Activated CD4-positive, alpha-beta T cell treated with anti-CD3 and anti-CD28 coated beads, Interleukin-2, amount 50 U/mL, for 16 hours (primary cell): ENCODE measurements around the gene TNFRSF12A.
"Not testable (repeated sequence)": the region's sequence is repeated elsewhere in the genome, so short reads cannot be mapped to it uniquely, and the experiment has no call there.

Experiments used
- DNase-seq: peaks from one replicate; pipeline ENCODE4 v3.0.0-alpha.2; 2020

TNFRSF12A gene

GRCh38 chr16:3051494-3051893, 31.3 kb downstream of the TNFRSF12A start:
- no peak for DNase-seq

DNA sequence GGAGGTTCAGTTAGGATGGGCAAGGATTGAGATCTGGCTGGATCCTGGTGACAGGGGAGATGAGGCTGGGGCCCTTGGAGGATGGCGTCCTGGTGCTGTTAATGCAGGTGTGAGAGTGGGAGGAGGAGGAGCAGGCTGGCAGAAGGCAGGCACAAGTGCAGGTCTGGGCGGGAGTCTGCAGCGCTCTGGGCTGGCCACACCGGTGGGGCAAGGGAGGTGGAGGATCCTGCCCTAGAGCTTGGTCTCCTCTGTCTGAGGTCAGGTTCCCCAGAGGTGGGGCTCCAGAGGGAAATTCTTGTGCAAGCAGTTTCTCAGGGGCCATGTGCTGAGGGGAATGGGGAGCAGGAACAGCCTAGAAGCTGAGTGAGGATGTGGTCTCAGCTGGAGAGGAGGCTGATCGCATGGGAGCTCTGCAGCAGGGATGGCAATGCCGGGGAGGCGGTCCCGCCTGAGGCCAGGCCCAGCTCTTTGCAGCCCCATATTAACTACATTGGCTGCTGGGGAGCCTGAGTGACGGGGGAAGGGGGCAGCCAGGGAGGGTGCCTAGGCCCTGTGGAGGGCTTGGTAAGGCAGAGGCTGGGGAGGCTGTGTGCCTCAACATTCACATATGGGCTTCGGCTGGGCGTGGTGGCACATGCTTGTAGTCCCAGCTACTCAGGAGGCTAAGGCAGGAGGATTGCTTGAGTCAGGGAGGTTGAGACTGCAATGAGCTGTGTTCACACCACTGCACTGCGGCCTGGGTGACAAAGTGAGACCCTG, 32.6 kb downstream of the TNFRSF12A start:
- not testable (repeated sequence) for DNase-seq

GRCh38 chr16:3053330-3053710, 33.2 kb downstream of the TNFRSF12A start:
- not testable (repeated sequence) for DNase-seq

- peak; percentile 83 for DNase-seq
These were observed 35.0 kb downstream of the TNFRSF12A start for GRCh38 chr16:3054965-3055733.

DNA sequence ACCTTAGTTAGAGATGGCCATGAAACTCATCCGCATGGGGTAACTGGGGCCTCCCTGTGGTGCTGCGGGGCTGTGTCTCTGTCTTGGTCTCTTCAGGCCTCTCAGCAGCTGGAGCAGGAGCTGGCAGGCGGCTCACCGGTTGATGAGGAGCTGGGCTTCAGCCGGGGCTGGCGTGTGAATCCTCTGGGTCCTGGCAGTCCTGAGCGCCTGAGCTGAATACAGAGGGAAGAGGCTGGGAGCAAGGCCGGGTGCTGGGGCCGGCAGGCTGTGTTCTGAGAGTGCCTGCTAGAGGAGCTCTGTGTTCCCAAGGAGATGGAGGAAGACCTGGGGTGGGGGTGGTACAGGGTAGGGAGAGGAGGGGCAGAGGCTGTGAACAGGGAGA, 35.6 kb downstream of the TNFRSF12A start:
- not testable (repeated sequence) for DNase-seq

DNA sequence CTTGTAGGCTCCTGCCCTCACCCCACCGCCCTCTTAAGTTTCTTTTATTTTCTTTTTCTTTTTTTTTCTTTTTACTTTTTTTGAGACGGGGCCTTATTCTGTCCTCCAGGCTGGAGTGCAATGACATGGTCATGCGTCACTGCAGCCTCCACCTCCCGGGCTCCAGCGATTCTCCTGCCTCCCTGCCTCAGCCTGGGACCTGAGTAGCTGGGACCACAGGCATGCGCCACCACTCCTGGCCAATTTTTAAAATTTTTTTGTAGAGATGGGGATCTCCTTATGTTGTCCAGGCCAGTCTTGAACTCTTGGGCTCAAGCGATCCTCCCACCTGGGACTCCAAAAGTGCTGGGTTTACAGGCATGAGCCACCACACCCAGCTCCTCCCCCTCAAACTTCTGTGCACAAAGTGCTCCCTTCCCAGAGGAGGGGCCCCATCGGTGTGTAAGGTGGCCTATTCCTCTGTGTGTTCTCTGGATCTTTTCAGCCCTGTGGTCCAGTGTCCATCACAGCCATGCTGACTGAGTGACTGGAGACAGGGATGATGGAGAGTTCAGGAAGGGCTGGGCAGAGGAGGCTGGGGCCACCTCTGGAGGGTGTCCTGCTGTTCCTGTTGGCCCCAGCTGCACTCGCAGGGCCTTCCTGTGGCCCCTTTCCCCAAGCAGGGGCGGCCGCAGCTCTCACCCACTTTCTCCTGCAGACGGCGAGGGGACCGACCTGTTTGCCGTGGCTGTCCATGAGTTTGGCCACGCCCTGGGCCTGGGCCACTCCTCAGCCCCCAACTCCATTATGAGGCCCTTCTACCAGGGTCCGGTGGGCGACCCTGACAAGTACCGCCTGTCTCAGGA, 36.4 kb downstream of the TNFRSF12A start:
- no peak for DNase-seq

DNA sequence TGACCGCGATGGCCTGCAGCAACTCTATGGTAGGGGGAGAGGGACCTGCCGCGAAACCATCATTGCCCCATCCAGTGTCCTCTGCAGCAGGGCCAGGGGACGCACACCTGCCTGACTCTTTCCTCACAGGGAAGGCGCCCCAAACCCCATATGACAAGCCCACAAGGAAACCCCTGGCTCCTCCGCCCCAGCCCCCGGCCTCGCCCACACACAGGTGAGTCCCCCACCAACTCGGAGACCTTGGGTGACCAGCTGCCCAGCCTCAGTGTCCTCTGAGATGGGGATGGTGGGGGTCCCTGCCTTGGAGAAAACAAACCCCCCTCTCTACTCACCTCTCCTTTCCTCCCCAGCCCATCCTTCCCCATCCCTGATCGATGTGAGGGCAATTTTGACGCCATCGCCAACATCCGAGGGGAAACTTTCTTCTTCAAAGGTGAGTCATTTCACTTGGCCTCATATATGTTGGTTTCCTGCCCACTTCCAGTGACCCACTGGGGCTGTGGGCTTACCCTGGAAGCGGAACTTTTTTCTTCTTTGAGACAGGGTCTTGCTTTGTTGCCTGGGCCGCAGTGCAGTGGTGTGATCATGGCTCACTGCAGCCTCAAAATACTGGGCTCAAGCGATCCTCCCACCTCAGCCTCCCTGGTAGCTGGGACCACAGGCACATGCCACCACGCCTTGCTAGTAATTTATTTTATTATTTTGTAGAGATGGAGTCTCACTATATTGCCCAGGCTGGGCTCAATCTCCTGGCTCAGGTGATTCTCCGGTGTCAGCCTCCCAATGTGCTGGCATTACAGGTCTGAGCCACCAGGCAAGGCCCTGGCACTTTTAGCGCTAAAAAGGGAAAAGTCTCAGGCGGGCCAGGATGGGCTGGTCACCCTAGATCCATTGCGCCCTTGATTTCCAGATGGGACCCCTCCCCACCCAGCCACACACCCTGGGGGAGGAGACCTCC, 37.3 kb downstream of the TNFRSF12A start:
- peak; percentile 67 for DNase-seq

- peak; percentile 72 for DNase-seq
These were observed 38.2 kb downstream of the TNFRSF12A start for GRCh38 chr16:3058139-3059030.

DNA sequence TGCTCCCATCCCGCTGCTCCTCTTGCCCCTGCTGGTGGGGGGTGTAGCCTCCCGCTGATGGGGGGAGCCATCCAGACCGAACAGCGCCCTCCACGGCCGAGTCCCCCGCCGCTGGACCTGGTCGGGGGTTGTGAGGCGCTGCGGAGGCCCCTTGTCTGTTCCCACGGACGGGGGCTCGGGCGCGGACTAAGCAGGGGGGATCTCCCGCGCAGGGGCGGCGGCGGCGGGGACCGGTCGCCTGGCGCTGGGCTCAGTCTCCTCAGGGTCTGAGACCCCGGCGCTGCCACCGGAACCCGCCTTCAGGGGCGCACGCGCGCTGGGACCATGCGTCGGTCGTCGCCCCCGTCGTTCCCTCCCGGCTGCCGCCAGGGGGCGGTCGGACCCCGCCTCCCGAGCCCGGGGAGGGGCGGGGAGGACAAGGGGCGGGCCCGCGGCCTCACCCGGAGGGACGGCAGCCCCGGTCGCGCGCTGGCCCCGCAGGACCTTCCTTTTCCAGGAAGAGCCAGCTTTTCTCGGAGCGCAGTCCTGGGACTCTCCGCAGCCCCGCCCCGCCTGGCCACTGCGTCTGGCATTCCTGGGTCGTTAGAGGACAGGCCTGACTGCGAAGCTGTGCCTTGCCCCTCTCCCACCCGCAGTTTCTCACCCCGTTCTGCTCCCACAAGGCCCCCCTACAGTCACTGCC, 39.0 kb downstream of the TNFRSF12A start:
- DNase-seq, result peak; percentile 91

- no peak for DNase-seq
These were observed 39.6 kb downstream of the TNFRSF12A start for GRCh38 chr16:3059723-3060242.

- DNase-seq, result no peak
These were observed 40.4 kb downstream of the TNFRSF12A start for GRCh38 chr16:3060339-3061127.

- no peak for DNase-seq
These were observed 42.4 kb downstream of the TNFRSF12A start for GRCh38 chr16:3062553-3062952.

DNA sequence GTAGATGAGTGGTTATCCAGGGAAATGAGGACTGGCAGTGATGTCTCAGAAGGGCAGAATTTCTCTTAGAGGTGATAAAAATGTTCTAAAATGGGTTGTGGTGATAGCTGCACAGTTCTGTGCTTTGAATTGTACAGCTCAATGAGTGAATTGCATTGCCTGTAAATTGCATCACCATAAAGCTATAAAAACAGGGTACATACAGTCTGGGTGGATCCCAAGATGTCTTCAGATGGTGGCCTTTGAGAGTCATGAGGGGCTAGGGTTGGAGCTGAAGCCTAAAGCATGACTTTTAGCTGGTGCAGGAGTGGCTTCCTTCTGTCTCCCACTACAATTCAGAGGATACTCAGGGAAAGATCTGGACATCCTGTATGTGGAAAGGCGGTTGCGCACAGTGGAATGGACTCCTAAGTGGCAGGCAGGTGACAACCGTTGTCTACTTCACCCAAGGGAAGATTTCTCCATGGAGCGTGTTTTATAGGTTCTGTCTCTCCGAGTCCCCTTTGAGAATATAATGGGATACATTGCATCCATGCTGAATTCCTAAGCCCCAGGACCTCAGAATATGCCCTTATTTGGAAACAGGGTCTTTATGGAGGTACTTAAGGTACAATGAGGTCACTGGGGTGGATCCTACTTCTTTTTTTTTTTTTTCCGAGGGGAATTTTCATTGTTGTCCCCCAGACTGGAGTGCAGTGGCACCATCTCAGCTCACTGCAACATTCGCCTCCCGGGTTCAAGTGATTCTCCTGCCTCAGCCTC, 43.6 kb downstream of the TNFRSF12A start:
- DNase-seq, result no peak

DNA sequence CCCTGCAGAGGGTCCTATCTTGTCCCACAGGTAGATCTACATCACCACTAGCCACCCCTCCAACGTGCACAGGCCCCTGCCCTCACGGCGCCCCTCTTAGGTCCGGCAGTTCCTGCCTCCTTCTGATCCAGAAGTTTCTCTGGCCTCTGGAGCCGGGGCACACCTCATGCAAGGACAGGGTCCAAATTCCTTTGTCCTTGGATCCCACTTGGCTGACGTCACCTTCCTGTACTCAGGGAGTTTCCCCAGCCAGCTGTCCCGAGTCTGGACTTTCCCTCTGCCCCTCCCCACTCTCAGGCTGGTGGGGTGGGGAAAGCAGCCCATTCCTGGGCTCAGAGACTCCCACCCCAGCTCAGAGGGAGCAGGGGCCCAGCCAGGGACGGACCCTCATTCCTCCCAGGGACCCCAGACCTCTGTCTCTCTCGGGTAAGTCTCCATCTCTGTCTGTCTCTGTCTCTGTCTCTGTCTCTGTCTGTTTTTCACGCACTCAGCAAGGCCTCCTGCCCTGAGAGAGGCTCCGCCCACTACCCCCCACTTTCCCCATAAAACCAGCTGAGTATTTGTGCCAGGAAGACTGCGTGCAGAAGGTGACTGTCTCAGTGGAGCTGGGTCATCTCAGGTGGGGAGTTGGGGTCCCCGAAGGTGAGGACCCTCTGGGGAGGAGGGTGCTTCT, 45.0 kb downstream of the TNFRSF12A start, which contains the start of gene IL32:
Gene IL32 (plus strand): TSS at position 572 of the 673 bp plus-strand sequence. CDS start 172 bp downstream, outside the sequence.
- DNase-seq, result peak; percentile 88

DNA sequence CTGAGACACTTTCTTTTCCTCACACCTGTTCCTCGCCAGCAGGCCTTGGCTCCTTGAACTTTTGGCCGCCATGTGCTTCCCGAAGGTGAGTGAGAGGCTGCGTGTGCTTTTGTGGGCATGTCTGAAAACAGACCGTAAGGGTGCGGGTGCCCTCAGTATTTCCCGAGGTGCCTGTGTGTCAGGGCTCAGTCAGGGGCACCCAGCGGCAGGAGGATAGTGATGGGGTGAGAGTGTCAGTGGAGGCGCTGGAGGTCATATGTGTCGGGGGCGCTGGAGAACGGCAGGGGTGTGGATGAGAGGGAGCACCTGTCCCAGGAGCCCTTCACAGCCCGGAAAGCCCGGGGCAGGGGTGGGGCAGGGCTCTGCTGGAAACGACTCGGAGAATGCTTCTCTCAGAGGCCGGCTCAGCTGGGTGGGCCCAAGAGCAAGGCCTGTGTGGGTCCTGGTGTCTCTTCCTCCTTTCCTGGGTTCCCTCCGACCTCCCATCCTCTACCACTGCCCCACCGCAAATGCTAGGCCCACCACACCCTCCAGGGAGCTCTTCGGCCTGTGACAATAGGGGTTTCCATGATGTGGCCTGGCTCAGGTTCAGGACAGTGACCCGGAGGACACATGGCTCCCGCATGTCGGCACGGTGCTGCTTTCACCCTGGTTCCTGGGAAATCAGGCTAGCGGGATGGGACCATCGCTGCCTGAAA, 45.7 kb downstream of the TNFRSF12A start:
- DNase-seq, result no peak

- no peak for DNase-seq
These were observed 46.2 kb downstream of the TNFRSF12A start for GRCh38 chr16:3066440-3066748.

DNA sequence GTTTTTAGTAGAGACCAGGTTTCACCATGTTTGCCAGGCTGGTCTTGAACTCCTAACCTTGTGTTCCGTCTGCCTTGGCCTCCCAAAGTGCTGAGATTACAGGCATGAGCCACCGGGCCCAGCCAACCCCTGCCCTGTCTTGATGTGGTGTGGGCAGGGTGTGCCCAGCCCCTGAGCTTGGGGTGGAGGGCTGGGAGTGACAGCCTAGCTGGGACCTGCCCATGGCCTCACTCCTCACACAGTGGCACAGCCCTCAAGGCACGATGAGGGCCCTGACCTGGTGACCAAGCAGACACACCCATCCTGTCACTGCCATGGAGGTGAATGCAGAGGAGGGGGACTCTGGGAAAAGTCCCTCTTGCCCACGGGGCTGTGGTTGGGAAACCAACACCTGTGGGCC, 48.3 kb downstream of the TNFRSF12A start:
- no peak for DNase-seq
